Measurements from ENCODE around the gene AGPS.

DNA sequence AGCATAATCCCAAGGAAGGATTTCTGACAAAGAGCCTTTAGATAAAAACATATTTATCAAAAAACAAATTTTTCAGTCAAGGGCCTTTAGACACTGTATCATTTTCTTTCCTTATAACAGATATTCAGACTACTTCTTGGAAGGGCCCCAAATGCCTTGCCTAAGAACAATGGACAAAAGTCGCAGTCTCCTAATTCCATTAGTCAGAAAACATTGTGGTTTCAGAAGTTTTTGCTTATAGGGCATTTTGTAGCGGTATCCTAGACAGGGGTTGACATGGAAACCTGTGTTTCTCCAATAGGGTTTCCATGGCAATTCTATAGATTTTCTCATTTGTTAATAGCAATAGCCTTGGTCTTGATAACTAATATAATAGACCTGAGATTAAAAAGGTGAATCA, 36.7 kb upstream of the AGPS start:
- TF ChIP-seq, protein P1, sequence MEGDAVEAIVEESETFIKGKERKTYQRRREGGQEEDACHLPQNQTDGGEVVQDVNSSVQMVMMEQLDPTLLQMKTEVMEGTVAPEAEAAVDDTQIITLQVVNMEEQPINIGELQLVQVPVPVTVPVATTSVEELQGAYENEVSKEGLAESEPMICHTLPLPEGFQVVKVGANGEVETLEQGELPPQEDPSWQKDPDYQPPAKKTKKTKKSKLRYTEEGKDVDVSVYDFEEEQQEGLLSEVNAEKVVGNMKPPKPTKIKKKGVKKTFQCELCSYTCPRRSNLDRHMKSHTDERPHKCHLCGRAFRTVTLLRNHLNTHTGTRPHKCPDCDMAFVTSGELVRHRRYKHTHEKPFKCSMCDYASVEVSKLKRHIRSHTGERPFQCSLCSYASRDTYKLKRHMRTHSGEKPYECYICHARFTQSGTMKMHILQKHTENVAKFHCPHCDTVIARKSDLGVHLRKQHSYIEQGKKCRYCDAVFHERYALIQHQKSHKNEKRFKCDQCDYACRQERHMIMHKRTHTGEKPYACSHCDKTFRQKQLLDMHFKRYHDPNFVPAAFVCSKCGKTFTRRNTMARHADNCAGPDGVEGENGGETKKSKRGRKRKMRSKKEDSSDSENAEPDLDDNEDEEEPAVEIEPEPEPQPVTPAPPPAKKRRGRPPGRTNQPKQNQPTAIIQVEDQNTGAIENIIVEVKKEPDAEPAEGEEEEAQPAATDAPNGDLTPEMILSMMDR (IDR thresholded peaks at IDR 0.05) = no peak
- no peak for TF ChIP-seq POLR2A (IDR thresholded peaks at IDR 0.05)
